GM19025 (cell line): Measurements from ENCODE around the gene OSGEP.
A peak's percentile ranks its signal among the peaks of the same experiment; 100 is the strongest.

ENCODE experiments used
- ATAC-seq: cut with Tn5 transposase; IDR thresholded peaks from one replicate; pipeline ENCODE4 v1.9.1; 2021; ENCODE audit warnings: mild to moderate bottlenecking, low read depth, moderate library complexity; ENCODE audit not compliant: unreplicated experiment

The OSGEP gene

DNA sequence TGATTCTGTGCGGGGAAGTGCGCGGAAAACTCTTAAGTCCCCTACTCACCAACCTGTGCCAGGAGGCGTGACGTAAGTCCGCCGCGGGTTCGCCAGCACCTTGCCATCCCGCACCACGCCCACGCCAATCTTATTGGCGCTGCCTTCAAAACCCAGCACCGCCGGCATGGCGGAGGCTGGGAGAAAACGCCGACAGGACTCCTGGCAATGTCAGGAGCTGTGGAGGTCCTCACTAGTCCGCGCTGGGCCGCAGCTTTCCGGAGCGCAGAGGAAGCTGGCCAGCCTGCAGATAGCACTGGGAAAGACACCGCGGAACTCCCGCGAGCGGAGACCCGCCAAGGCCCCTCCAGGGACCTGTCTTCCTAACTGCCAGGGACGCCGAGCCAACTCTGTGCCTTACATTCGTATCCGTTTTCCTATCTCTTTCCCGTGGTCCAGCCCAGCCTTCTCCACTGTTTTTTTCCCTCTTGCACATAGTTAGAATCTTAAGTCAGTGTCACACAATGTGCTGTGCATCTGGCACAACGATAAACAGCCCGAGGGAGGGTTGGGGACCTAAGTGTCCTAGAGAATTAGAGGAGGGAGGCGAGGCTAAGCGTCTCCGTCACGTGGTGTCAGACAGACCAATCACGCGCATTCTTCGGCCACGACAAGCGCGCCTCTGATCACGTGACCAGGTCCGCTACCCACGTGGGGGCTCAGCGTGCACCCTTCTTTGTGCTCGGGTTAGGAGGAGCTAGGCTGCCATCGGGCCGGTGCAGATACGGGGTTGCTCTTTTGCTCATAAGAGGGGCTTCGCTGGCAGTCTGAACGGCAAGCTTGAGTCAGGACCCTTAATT lies at the start of gene OSGEP, which contains the start of gene APEX1:
OSGEP (minus strand) TSS at position 297 of the 839 bp plus-strand sequence; CDS start at position 168, 129 bp downstream.
APEX1 (plus strand) TSS at position 711 of the 839 bp plus-strand sequence. CDS start 420 bp downstream, outside the sequence.
- ATAC-seq, result peak; percentile 83

DNA sequence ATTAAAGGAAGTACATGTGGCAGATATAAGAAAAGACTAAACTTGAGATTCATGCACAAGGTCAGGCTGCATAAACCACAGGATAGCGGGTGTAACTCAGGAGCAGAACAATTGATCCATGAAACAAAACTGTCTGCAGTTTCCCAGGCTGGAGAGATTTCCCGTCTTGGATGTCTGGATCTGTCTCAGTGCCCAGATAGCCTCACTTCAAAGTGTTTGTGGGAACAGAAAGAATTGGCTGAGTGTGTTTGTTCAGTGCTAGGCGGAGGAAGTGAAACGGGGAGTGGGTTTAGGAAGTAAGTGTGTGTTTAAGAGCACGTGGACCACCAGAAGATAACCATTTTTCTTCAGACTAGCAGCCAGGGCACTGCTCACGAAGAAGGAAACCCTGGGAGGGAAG lies 49.3 kb upstream of the OSGEP start:
- ATAC-seq, result no peak

GRCh38 chr14:20501346-20501745 lies 46.7 kb upstream of the OSGEP start:
- no peak for ATAC-seq

DNA sequence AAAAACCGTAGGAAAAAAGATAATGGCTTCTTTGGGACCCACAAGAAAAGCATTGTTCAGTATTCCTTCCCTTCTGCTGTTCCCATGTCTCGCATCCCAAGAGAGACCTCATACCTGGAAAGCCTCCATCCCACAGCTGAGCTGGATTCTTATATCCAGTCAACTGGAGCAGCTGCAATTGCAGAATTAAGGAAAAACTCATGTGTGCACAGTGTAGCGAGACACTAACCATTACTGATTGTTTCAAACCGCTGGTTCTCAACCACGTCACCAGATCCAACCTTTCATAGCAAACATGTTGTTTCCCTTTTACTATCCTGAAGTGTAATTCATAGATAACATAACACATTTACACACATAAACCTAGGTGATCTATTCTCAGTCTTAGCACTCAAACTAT lies 45.3 kb upstream of the OSGEP start:
- no peak for ATAC-seq

DNA sequence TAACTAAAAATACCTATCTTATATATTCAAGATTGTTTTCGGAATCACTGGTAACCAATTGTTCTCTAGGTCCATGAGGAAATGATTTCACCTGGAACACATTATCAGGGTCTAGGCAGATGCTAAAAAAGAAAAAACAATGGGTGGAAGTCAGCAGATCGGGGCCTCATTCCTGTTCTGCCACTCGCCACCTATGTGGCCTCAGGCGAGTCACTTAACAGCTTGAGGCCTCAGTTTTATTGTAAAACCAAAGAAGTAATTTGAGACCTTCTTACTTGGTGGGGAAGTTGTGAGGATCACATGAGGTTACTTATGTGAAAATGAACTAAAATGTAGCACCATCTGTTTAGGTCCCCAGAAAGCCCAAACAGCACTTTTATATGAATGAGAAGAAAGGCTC lies 44.5 kb upstream of the OSGEP start:
- ATAC-seq, result no peak

DNA sequence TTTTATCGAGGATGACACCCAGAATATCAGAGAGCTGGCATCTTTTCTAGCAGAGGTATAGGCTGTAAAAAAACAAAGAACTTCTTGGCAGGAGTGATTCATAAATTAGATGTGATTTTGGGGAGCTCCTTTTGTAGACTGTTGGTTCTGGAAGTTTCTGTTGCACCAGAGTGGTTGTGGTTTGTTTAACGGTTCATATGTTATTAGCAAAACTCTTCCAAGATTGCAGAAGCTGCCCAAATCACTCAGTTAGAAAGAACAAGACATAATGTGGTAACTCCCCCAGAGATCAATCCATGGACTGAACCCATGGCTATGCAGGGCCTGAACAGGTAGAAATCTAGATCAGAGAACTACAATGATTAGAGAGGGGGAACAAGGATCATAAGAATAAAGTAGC lies 44.0 kb upstream of the OSGEP start:
- no peak for ATAC-seq

DNA sequence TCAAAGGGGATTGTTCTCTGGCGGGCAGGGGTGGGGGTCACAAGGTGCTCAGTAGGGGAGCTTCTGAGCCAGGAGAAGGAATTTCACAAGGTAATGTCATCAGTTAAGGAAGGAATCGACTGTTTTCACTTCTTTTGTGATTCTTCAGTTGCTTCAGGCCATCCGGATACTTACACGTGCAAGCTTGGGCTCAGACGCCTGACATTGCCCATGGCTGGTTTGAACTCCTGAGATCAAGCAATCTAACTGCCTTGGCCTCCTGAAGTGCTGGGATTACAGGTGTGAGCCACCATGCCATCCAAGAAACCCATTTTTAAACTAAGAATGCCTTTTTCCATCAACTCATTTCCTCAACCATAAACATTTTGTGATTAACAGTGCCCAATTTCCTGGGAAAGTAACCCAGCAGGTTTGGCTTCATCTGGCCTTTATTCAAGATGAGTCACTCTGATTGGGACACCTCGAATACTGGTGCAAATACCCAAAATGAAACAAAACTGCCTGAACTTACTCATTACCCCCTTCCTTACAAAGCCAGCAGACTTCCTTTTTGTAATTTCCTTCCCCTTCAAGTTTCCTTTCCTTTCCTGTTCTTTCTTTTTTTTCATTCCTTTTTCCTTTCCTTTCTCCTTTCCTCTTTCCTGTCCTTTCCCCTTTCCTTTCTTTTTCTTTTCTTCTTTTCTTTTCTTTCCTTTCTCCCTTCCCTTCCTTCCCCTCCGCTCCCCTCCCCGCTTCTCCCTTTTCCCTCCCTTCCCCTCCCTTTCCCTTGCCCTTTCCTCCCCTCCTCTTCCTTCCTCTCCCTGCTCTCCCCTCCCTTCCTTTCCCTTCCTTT lies 40.5 kb upstream of the OSGEP start:
- ATAC-seq, result no peak

DNA sequence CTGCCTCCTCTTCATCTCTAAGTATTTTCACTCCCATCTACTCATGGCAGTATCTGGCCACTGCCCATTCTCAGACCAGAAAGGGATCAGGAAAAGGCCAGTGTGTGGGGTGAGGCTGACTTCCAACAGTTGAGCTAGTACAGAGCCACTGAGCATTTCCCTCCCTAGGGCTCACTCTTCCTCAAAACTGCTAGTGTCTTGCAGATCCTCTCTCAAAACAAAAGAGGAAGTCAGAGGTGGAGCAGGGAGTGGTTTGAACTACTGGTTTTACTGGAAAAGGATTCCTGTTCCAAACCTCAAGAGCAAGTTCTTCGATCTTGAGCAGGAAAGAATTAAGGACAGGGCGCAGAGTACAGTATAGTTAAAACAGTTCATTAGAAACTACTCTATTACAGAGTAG lies 39.0 kb upstream of the OSGEP start:
- ATAC-seq, result no peak

GRCh38 chr14:20492486-20492885 lies 37.9 kb upstream of the OSGEP start:
- no peak for ATAC-seq

- no peak for ATAC-seq
Observed at GRCh38 chr14:20490563-20490962, 36.0 kb upstream of the OSGEP start.

GRCh38 chr14:20489093-20489994 lies 34.7 kb upstream of the OSGEP start:
- ATAC-seq, result peak; percentile 40

DNA sequence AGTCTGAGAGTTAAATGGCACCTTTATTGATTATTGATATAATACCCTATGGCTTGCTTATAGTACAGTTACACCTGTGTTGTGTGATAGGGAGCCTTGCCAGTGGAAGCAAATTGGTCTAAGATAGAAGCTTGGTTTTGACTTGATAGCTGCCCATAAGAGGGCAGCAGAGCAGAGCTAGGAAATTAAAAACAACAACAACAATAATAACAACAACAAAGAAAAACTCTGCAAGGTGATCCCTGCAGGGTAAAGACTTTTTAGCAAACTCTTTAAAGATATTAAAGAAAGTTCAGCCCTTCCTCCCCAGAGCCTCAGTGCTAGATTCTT lies 32.7 kb upstream of the OSGEP start:
- ATAC-seq, result no peak

DNA sequence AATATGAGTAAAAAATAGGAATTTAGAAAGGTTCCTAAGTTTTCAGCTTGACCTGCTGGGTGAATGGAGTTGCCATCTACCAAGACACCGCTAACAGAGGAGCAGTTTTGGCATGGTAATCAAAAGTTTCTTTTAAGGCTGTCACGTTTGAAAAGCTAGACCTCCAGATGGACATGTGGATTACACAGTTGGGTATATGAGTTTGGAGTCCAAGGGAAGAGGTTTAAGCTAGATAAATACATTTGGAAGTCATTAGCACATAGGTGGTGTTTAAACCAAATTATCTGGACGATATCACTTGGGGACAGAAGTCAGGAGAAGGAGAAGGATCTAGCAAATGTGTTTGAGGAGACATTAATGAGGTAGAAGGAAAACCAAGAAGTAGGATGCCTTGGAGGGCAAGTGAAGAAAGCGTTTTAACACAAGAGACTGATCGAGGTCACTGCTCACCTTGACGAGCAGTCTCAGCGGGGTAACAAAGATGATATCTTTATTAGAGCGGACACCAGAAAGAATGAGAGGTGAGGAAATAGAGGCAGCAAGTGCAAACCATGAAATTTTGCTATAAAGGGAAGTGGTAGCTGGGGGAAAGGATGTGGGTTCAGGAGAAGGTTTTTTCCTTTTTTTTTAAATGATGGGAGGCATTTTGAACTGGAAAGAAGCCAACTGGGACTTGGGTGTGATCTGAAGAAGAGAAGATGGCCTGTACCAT lies 32.2 kb upstream of the OSGEP start:
- no peak for ATAC-seq

DNA sequence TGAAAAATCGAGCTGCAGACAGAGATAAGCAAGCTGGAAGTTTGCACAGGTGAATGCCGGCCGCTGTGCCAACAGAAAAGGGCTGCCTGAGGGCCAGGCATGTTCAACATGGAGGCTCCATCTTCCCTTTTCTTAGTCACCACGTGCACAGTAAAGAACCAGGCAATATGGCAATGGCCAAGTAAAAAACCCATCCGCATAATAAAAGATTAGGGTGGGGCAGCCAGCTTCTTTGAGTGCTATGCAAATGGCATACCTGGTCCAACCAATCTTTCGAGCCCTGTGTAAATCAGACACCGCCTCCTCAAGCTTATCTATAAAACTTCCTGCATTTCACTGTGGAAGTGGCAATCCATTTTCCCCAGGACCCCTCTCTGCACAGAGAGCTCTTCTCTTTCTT lies 31.3 kb upstream of the OSGEP start:
- no peak for ATAC-seq

- no peak for ATAC-seq
Observed at GRCh38 chr14:20482382-20482781, 27.8 kb upstream of the OSGEP start.

- no peak for ATAC-seq
Observed at GRCh38 chr14:20478894-20479293, 24.3 kb upstream of the OSGEP start.

DNA sequence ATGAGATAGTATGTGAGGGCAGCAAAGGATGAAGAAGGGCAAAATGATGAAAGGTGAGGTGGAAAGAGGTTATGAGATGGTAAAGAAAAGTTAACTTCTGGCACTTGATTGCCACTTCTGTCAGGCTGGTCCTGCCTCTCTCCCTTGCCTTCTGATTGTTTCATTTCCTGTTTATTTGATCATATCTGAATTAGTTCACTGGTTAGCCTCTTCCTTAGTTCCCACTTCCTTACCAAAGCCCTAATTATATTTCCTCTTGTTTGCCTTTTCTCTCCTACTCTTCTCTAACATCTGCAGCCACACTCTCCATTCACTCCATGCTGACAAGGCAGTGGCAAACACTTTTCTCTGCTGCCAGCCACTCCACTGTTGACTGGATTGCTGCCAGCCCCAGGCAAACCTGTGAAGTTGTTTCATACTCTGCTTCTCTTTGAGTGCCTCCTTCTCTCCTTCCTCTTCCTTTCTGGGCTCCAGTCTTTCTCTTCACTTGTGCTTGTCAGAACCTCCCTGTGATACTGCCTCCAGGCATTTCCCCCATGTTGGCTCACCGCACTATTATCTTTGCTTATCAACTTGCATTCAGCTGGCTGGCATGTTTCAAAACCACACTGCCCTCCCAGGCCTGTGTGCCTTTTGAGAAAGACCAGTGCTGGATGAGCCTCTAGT lies 22.7 kb upstream of the OSGEP start:
- ATAC-seq, result no peak

GRCh38 chr14:20476776-20477175 lies 22.2 kb upstream of the OSGEP start:
- ATAC-seq, result no peak

- ATAC-seq, result no peak
Observed at GRCh38 chr14:20472536-20473169, 18.0 kb upstream of the OSGEP start.
